ENCODE data around the gene NIPBL.

The NIPBL gene

GRCh38 chr5:37103302-37103701, 226.7 kb downstream of the NIPBL start:
- Histone ChIP-seq H3K9ac (ENCODE audit: low read depth, low read length) (no peak overlapping the region), H2AFZ (ENCODE audit: low read depth, low read length) (no peak overlapping the region), H3K4me3 (ENCODE audit: low read depth in 1 of 2, low read length in 2 of 2) (no peak overlapping the region), H3K79me2 (ENCODE audit: insufficient read depth, low read length) (no peaks in the 10 kb centered on the region), H3K9me3 (ENCODE audit: insufficient read depth, low read length, severe bottlenecking) (no peaks in the 10 kb centered on the region), H3K4me2 (ENCODE audit: insufficient read depth, low read length) (no peak overlapping the region), H3K27me3 (ENCODE audit: insufficient read depth, low read length, poor library complexity) (no peaks in the 10 kb centered on the region), H4K20me1 (ENCODE audit: insufficient read depth, low read length) (no peaks in the 10 kb centered on the region), H3K27ac (ENCODE audit: low read length) (peak overlapping the region; percentile 35; the same call in 1 of the 2 replicates), H3K36me3 (ENCODE audit: insufficient read depth, low read length) (peaks cover 42% of the 10 kb centered on the region), H3K4me1 (ENCODE audit: insufficient read depth, low read length) (peaks cover 14% of the 10 kb centered on the region)
- ATAC-seq (ENCODE audit: insufficient read depth, low read depth), result peak; percentile 74
- TF ChIP-seq CTCF (IDR thresholded peaks at IDR 0.05; ENCODE audit: borderline replicate concordance, extremely low read depth, low read length, poor library complexity, severe bottlenecking), result no peak
- no peak for TF ChIP-seq EZH2 (IDR thresholded peaks at IDR 0.05; ENCODE audit: borderline replicate concordance, low read depth, low read length, severe bottlenecking)
- peak; percentile 16 for DNase-seq

- DNase-seq (no peak), ATAC-seq (ENCODE audit: insufficient read depth, low read depth) (no peak)
- no peak overlapping the region for H3K4me2 ChIP-seq (ENCODE audit: insufficient read depth, low read length)
- no peaks in the 10 kb centered on the region for H3K27me3 ChIP-seq (ENCODE audit: insufficient read depth, low read length, poor library complexity)
- peak overlapping the region; percentile 78 for H3K27ac ChIP-seq (ENCODE audit: low read length)
- H3K4me1 ChIP-seq (ENCODE audit: insufficient read depth, low read length), result peaks cover 46% of the 10 kb centered on the region
- H4K20me1 ChIP-seq (ENCODE audit: insufficient read depth, low read length), result no peaks in the 10 kb centered on the region
- no peak overlapping the region for H3K9ac ChIP-seq (ENCODE audit: low read depth, low read length)
- TF ChIP-seq EZH2 (IDR thresholded peaks at IDR 0.05; ENCODE audit: borderline replicate concordance, low read depth, low read length, severe bottlenecking) (no peak), CTCF (IDR thresholded peaks at IDR 0.05; ENCODE audit: borderline replicate concordance, extremely low read depth, low read length, poor library complexity, severe bottlenecking) (no peak)
- H3K9me3 ChIP-seq (ENCODE audit: insufficient read depth, low read length, severe bottlenecking), result peaks cover 4% of the 10 kb centered on the region
- H3K4me3 ChIP-seq (ENCODE audit: low read depth in 1 of 2, low read length in 2 of 2), result no peak overlapping the region
- no peak overlapping the region for H2AFZ ChIP-seq (ENCODE audit: low read depth, low read length)
- H3K79me2 ChIP-seq (ENCODE audit: insufficient read depth, low read length), result no peaks in the 10 kb centered on the region
- H3K36me3 ChIP-seq (ENCODE audit: insufficient read depth, low read length), result peaks cover 51% of the 10 kb centered on the region
Observed at GRCh38 chr5:37109338-37109737, 232.8 kb downstream of the NIPBL start.

GRCh38 chr5:37110135-37110534, 233.6 kb downstream of the NIPBL start:
- H4K20me1 ChIP-seq (ENCODE audit: insufficient read depth, low read length), result no peaks in the 10 kb centered on the region
- H3K27me3 ChIP-seq (ENCODE audit: insufficient read depth, low read length, poor library complexity), result no peaks in the 10 kb centered on the region
- H3K4me1 ChIP-seq (ENCODE audit: insufficient read depth, low read length), result peaks cover 46% of the 10 kb centered on the region
- H3K4me2 ChIP-seq (ENCODE audit: insufficient read depth, low read length), result no peak overlapping the region
- H3K4me3 ChIP-seq (ENCODE audit: low read depth in 1 of 2, low read length in 2 of 2), result no peak overlapping the region
- no peak overlapping the region; the same call in 1 of the 2 replicates for H3K9ac ChIP-seq (ENCODE audit: low read depth, low read length)
- DNase-seq (no peak), ATAC-seq (ENCODE audit: insufficient read depth, low read depth) (no peak)
- H3K36me3 ChIP-seq (ENCODE audit: insufficient read depth, low read length), result peaks cover 51% of the 10 kb centered on the region
- peaks cover 4% of the 10 kb centered on the region for H3K9me3 ChIP-seq (ENCODE audit: insufficient read depth, low read length, severe bottlenecking)
- H2AFZ ChIP-seq (ENCODE audit: low read depth, low read length), result no peak overlapping the region
- no peak for TF ChIP-seq EZH2 (IDR thresholded peaks at IDR 0.05; ENCODE audit: borderline replicate concordance, low read depth, low read length, severe bottlenecking)
- no peak for TF ChIP-seq CTCF (IDR thresholded peaks at IDR 0.05; ENCODE audit: borderline replicate concordance, extremely low read depth, low read length, poor library complexity, severe bottlenecking)
- H3K27ac ChIP-seq (ENCODE audit: low read length), result peak overlapping the region; percentile 78
- no peaks in the 10 kb centered on the region for H3K79me2 ChIP-seq (ENCODE audit: insufficient read depth, low read length)
